BJ (cell line): ENCODE results near the gene NBEAL2. TPM values are rescaled to one million over a fixed set of nuclear protein-coding genes. Genes with fewer than 3 reads are reported as not detected.

Source experiments
- CTCF ChIA-PET: fragments of 350-600 bp; formaldehyde crosslinking; extraction: SDS; loops from one replicate; lab custom pipeline; 2021; ENCODE audit warnings: antibody characterized with exemption, inconsistent platforms; lab: Yijun Ruan, JAX
- POLR2A ChIA-PET: fragments of 300-600 bp; sonication (Branson Sonifier 250); formaldehyde crosslinking; extraction: SDS; loops from one replicate; lab custom pipeline; 2021; ENCODE audit warnings: antibody characterized with exemption; lab: Charles Lee
- DNase-seq: peaks from one replicate; pipeline ENCODE4 v3.0.0-alpha.2; 2011; ENCODE audit warnings: low read depth
- H3K27me3 ChIP-seq: 2 replicates; pipeline ENCODE4 v1.6.0; 2011; ENCODE audit warnings: low read length; ENCODE audit not compliant: control insufficient read depth, insufficient read depth
- H3K36me3 ChIP-seq: 2 replicates; pipeline ENCODE4 v1.5.1; 2011; ENCODE audit warnings: low read length; ENCODE audit not compliant: control insufficient read depth, insufficient read depth
- H3K4me3 ChIP-seq: 2 replicates; pipeline ENCODE4 v1.5.1; 2011; ENCODE audit warnings: low read depth, mild to moderate bottlenecking, control low read depth, low read length
- CTCF ChIP-seq: IDR thresholded peaks from 2 replicates; pipeline ENCODE4 v1.5.1; 2011; ENCODE audit warnings: low read depth, mild to moderate bottlenecking, control low read depth, inconsistent platforms, low read length, moderate library complexity; ENCODE audit not compliant: insufficient read depth
- polyA plus RNA-seq: library from polyadenylated mRNA; depleted of rRNA; stranded (reverse); fragments of >200 nt; gene quantifications from 2 replicates; pipeline ENCODE4 v1.2.3, GENCODE V29; 2011

NBEAL2 gene
- polyA plus RNA-seq, 1 experiment: 5.1 TPM

- DNase-seq: no peak
- ChIA-PET POLR2A (no interaction called here), CTCF (no interaction called here)
- H3K36me3 ChIP-seq: no peaks in the 10 kb centered on the region; the same call in 1 of the 2 replicates
- no peak for TF ChIP-seq CTCF
- no peak overlapping the region for H3K4me3 ChIP-seq
- no peaks in the 10 kb centered on the region for H3K27me3 ChIP-seq
These were observed 9.8 kb downstream of the NBEAL2 start for GRCh38 chr3:46989146-46989810.

- DNase-seq: no peak
- CTCF ChIA-PET: interaction anchor here (0.6 kb wide), 1 partner anchor 332 kb away, joined by 3 read pairs; no protein-coding TSS in a partner anchor
- TF ChIP-seq CTCF: no peak
- Histone ChIP-seq H3K4me3 (no peak overlapping the region), H3K27me3 (no peaks in the 10 kb centered on the region), H3K36me3 (no peaks in the 10 kb centered on the region; the same call in 1 of the 2 replicates)
- POLR2A ChIA-PET: no interaction called here
These were observed 11.3 kb downstream of the NBEAL2 start for GRCh38 chr3:46990573-46991374.

GRCh38 chr3:46991406-46992165 lies 12.1 kb downstream of the NBEAL2 start:
- DNase-seq: no peak
- CTCF ChIA-PET: interaction anchor here (1.2 kb wide), 1 partner anchor 67 kb away, joined by 4 read pairs; no protein-coding TSS in a partner anchor

GRCh38 chr3:46992231-46992630 lies 12.8 kb downstream of the NBEAL2 start:
- CTCF ChIA-PET: interaction anchor here (1.2 kb wide), 1 partner anchor 68 kb away, joined by 4 read pairs; no protein-coding TSS in a partner anchor

More at GRCh38 chr3:46991406-46992165, 12.1 kb downstream of the NBEAL2 start:
- POLR2A ChIA-PET: no interaction called here
- no peaks in the 10 kb centered on the region; the same call in 1 of the 2 replicates for H3K36me3 ChIP-seq
- TF ChIP-seq CTCF: no peak
- H3K4me3 ChIP-seq: no peak overlapping the region
- no peaks in the 10 kb centered on the region for H3K27me3 ChIP-seq

More at GRCh38 chr3:46992231-46992630, 12.8 kb downstream of the NBEAL2 start:
- H3K4me3 ChIP-seq: no peak overlapping the region
- no peaks in the 10 kb centered on the region; the same call in 1 of the 2 replicates for H3K36me3 ChIP-seq
- H3K27me3 ChIP-seq: no peaks in the 10 kb centered on the region
- DNase-seq: no peak
- no peak for TF ChIP-seq CTCF
- POLR2A ChIA-PET: interaction anchor here (1.3 kb wide), 1 partner anchor 17 kb away, joined by 3 read pairs; no protein-coding TSS in a partner anchor
